Astrocyte of the cerebellum (primary cell): ENCODE data around the gene ANKS6.

ENCODE experiments used
- DNase-seq: peaks from one replicate; pipeline ENCODE4 v3.0.0-alpha.2; 2011; ENCODE audit warnings: low read depth
- H3K4me3 ChIP-seq: 2 replicates; pipeline ENCODE4 v1.5.1; 2011; ENCODE audit warnings: mild to moderate bottlenecking, low read depth, low read length, moderate library complexity
- CTCF ChIP-seq: IDR thresholded peaks from 2 replicates; pipeline ENCODE4 v1.5.1; 2012; ENCODE audit warnings: low read length, low read depth, moderate library complexity, mild to moderate bottlenecking; ENCODE audit errors: missing control alignments
- in situ Hi-C: cut with HindIII; loops from 2 replicates; pipeline ENCODE4 v1.10.0; 2017; ENCODE audit warnings: low sequenced_read_pairs

The ANKS6 gene

GRCh38 chr9:98781588-98782383 is 14.6 kb downstream of the ANKS6 start:
- no peak overlapping the region for H3K4me3 ChIP-seq

GRCh38 chr9:98780059-98780749 is 16.2 kb downstream of the ANKS6 start:
- no peak for TF ChIP-seq CTCF
- DNase-seq: no peak
- no peak overlapping the region for H3K4me3 ChIP-seq
- in situ Hi-C loops: no loop called here

More at GRCh38 chr9:98781588-98782383, 14.6 kb downstream of the ANKS6 start:
- no peak for DNase-seq
- in situ Hi-C loops: no loop called here
- no peak for TF ChIP-seq CTCF

GRCh38 chr9:98778711-98779530 is 17.4 kb downstream of the ANKS6 start:
- no peak overlapping the region for H3K4me3 ChIP-seq
- no peak for DNase-seq
- TF ChIP-seq CTCF: no peak
- in situ Hi-C loops: no loop called here

- no peak for TF ChIP-seq CTCF
- no peak for DNase-seq
- H3K4me3 ChIP-seq: no peak overlapping the region
- in situ Hi-C loops: no loop called here
Measured at GRCh38 chr9:98778251-98778650, 18.1 kb downstream of the ANKS6 start.

GRCh38 chr9:98777618-98778017 is 18.7 kb downstream of the ANKS6 start:
- H3K4me3 ChIP-seq: no peak overlapping the region
- no peak for TF ChIP-seq CTCF
- in situ Hi-C loops: no loop called here
- DNase-seq: no peak

- no peak overlapping the region for H3K4me3 ChIP-seq
- peak; percentile 65 for DNase-seq
- in situ Hi-C loops: no loop called here
- peak; percentile 85 for TF ChIP-seq CTCF
Measured at GRCh38 chr9:98775831-98776441, 20.4 kb downstream of the ANKS6 start.
